ENCODE results near the gene LMO7.
"Not testable (repeated sequence)": the region's sequence is repeated elsewhere in the genome, so short reads cannot be mapped to it uniquely, and the experiment has no call there.

- not testable (repeated sequence) for TF ChIP-seq CTCF (conservative IDR thresholded peaks at IDR 0.05; ENCODE audit: low read length); EZH2phosphoT487 (IDR thresholded peaks at IDR 0.05; ENCODE audit: borderline replicate concordance, low read depth, low read length)
Observed at GRCh38 chr13:75743072-75743471, 106.9 kb downstream of the LMO7 start.

All from OCI-LY7 (cell line).